Endothelial cell of umbilical vein (primary cell): ENCODE measurements around the gene NUDT22.

Experiments
- POLR2A ChIP-seq: IDR thresholded peaks from 2 replicates; pipeline ENCODE4 v1.6.1; 2012; ENCODE audit warnings: low read depth, mild to moderate bottlenecking, control low read depth, low read length
- POLR2AphosphoS5 ChIP-seq: IDR thresholded peaks from 2 replicates; pipeline ENCODE4 v1.6.1; 2012; ENCODE audit warnings: low read depth, mild to moderate bottlenecking, control low read depth, low read length, moderate library complexity; ENCODE audit not compliant: insufficient read depth

DNA sequence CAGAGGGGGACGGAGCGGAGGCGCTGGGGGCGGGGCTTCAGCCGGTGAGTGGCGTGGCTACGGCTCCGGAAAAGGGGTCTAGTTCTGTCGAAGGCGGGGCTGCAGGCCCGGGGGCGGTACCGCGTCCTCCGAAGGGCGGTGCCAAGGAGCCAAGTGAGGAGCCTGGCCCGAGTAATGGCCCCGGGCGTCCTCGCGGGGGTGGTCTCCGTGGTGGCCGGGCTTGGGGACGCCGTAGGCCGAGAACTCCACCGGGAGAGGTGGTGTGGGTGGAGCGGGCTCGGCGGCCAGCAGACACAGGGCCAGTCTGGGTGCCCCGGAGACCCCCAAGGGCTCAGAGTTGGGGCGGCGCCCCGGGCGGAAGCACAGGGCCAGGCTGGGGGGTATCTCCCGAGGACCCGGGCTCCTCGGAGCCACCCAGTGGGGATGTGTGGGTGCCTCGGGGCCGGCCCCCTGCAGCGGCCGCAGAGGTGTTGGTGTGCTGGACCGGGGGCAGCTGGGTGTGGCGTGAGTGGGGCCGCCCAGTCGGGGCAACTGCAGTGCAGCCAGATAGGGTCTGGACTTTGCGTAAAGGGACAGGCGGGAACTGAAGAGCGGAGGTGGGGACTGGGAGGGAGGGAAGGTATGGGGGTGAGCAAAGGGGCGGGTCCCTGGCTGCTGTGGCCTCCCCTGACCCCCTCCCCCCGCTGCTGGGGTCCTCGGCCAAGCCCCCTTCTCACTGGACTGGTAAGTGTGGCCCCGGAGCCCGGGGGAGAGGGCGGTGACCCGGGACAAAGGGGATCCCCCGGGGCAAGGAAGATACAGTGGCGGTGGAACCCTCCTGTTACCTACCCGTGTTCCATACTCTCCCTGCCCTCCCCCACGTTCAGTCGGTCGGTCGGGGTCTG, 15.7 kb downstream of the NUDT22 start:
- peak; percentile 79 for TF ChIP-seq POLR2AphosphoS5
- peak; percentile 52 for TF ChIP-seq POLR2A
